K562 (cell line): ENCODE results near the gene LCN12. TPM values are rescaled to one million over a fixed set of nuclear protein-coding genes. Genes with fewer than 3 reads are reported as not detected.

Experiments
- CREB1 ChIP-seq, 2 experiments: sonication (generic) in 1 of 2; formaldehyde crosslinking in 1 of 2; IDR thresholded peaks; 2 replicates each; pipeline versions ENCODE4 v1.6.1 to v1.8.0; 2012 to 2022; ENCODE audit warnings: inconsistent platforms in 1 of 2, mild to moderate bottlenecking in 1 of 2, missing genetic modification reagents in 1 of 2, moderate library complexity in 1 of 2
- CSDE1 ChIP-seq, 2 experiments: fragments of 450-650 bp; IDR thresholded peaks; 2 replicates each; pipeline ENCODE4 v1.6.1; 2016; ENCODE audit warnings: mild to moderate bottlenecking in 1 of 2
- EWSR1 ChIP-seq: fragments of 450-650 bp; IDR thresholded peaks from 2 replicates; pipeline ENCODE4 v1.6.1; 2018; ENCODE audit warnings: borderline replicate concordance, mild to moderate bottlenecking, low read depth, moderate library complexity; ENCODE audit not compliant: partially characterized antibody
- MBD2 ChIP-seq: sonication (generic); IDR thresholded peaks from 2 replicates; pipeline ENCODE4 v1.6.1; 2016; ENCODE audit warnings: low read depth, borderline replicate concordance
- MXI1 ChIP-seq: IDR thresholded peaks from 2 replicates; pipeline ENCODE4 v1.6.1; 2011; ENCODE audit warnings: low read depth, mild to moderate bottlenecking, improper control_type of control experiment, low read length
- SIN3A ChIP-seq, 2 experiments: fragments of 150-350 bp in 1 of 2; IDR thresholded peaks; 2 replicates each; pipeline ENCODE4 v1.6.1; 2011 to 2016; ENCODE audit warnings: borderline replicate concordance in 2 of 2, low read depth in 2 of 2, low read length in 2 of 2, mild to moderate bottlenecking in 2 of 2, moderate library complexity in 2 of 2; ENCODE audit not compliant: control insufficient read depth in 1 of 2
- U2AF1 ChIP-seq: fragments of 200-400 bp; formaldehyde crosslinking; optimal IDR thresholded peaks from 2 replicates; pipeline ENCODE3; 2017; ENCODE audit warnings: mild to moderate bottlenecking, low read depth, low read length, moderate library complexity
- ZBTB8A ChIP-seq: fragments of 450-650 bp; IDR thresholded peaks from 2 replicates; pipeline ENCODE4 v1.6.1; 2018; ENCODE audit warnings: mild to moderate bottlenecking, moderate library complexity; ENCODE audit not compliant: partially characterized antibody
- ZNF518B ChIP-seq: fragments of 250-450 bp; sonication (Bioruptor Pico); IDR thresholded peaks from 2 replicates; pipeline ENCODE4 v1.5.0; 2021; ENCODE audit warnings: mild to moderate bottlenecking, moderate library complexity
- polyA plus RNA-seq, 8 experiments: library from polyadenylated mRNA; depleted of rRNA in 4 of 8; stranded (reverse) in 5 of 8; unstranded in 3 of 8; fragments of >200 nt; fragmentation: Nextera tagmentation in 2 of 8; fragmentation: Illumina TruSeq in 1 of 8; extraction: Ambion mirVana in 2 of 8; extraction: Trizol in 1 of 8; gene quantifications; 2 replicates each; pipeline versions ENCODE4 v1.2.1 to v1.2.3, GENCODE V29; 2011 to 2014; ENCODE audit warnings: inconsistent platforms in 1 of 8, missing spikeins in 1 of 8
- total RNA-seq, 7 experiments: library from RNA; depleted of rRNA in 6 of 7; stranded (reverse); fragments of >200 nt in 6 of 7; fragmentation: Illumina TruSeq in 2 of 7; extraction: Trizol in 2 of 7; gene quantifications; 2 replicates each; pipeline versions ENCODE4 v1.2.1 to v1.2.3, GENCODE V29; 2011 to 2021; ENCODE audit warnings: low replicate concordance in 1 of 7
- TF ChIP-seq, protein P1 (sequence below): sonication (generic); formaldehyde crosslinking; IDR thresholded peaks from 2 replicates; pipeline ENCODE4 v1.8.1; 2022; ENCODE audit warnings: missing genetic modification reagents
- TF ChIP-seq, protein P2 (sequence below): fragments of 450-650 bp; IDR thresholded peaks from 2 replicates; pipeline ENCODE4 v1.6.1; 2016; ENCODE audit warnings: borderline replicate concordance
- TF ChIP-seq, protein P3 (sequence below): fragments of 250-450 bp; sonication (Bioruptor Pico); IDR thresholded peaks from 2 replicates; pipeline ENCODE4 v1.5.0; 2021
- TF ChIP-seq, protein P4 (sequence below): fragments of 450-650 bp; IDR thresholded peaks from 2 replicates; pipeline ENCODE4 v1.6.1; 2016; ENCODE audit warnings: mild to moderate bottlenecking

Gene LCN12
- total and polyA plus RNA-seq, 9 of the 15 experiments (the other 6 are each of a cell fraction or from before 2014, with no cell fraction given): 0.05 TPM; not detected in 8

DNA sequence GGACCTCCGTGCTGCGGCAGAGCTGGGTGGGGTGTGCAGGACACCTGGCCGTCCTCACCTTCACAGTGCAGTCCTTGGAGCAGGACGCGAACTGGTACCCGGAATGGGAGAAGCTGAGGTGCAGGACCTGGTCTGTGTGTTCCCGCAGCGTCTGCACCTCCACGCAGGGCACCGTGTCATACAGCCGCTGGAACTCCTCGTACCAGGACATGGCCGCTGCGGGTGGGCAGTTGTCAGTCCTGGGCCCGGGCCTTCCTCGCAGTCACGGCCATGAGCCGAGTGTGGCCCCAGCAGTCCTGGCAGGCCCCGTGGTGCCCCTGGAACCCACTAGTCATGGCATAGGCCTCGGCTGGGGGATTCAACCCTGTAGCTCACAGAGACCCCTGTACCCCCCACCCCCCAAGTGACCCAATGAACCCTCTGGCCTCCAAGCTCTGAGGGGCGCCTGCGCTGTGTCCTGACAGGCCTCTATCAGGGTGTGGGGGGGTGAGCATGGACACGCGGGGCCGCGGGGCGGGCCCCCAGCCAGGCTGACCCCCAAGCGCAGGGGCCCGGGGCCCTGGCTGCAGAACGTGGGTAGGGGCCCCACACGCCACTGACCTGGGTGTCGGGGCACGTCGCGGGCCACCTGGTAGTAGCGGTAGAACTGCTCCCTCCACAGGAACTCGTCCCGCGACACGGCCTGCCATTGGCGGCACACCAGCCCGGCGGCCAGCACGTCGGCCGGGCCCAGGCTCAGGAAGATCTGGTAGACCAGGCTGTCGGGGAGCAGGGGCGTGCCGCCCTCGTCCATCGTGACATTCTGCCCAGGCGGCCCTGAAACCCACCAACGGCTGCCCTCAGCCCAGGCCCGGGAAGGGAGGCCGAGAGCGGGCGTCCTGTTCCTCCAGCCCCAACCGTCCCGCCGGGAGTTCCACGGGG, 8.5 kb upstream of the LCN12 start (continued):
- TF ChIP-seq ZNF518B (CRISPR knock-in tag) (no peak), EWSR1 (no peak), CSDE1 (IDR thresholded peaks at IDR 0.05) (no peak), U2AF1 (no peak), MXI1 (no peak), ZBTB8A (no peak), MBD2 (no peak), CREB1 (IDR thresholded peaks at IDR 0.05) (no peak), CREB1 (CRISPR knock-in tag; IDR thresholded peaks at IDR 0.05) (no peak), SIN3A (IDR thresholded peaks at IDR 0.05; ENCODE audit: borderline replicate concordance in 2 of 2, control insufficient read depth in 1 of 2, low read depth in 2 of 2, low read length in 2 of 2) (peak in 1 of 2 experiments; percentile 36; a peak in 2 of 4 replicates)
- TF ChIP-seq, protein P1, sequence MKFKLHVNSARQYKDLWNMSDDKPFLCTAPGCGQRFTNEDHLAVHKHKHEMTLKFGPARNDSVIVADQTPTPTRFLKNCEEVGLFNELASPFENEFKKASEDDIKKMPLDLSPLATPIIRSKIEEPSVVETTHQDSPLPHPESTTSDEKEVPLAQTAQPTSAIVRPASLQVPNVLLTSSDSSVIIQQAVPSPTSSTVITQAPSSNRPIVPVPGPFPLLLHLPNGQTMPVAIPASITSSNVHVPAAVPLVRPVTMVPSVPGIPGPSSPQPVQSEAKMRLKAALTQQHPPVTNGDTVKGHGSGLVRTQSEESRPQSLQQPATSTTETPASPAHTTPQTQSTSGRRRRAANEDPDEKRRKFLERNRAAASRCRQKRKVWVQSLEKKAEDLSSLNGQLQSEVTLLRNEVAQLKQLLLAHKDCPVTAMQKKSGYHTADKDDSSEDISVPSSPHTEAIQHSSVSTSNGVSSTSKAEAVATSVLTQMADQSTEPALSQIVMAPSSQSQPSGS (CRISPR knock-in tag): 0 out of 2 replicates have a peak, but pooled peaks have one; percentile 27
- TF ChIP-seq, protein P2, sequence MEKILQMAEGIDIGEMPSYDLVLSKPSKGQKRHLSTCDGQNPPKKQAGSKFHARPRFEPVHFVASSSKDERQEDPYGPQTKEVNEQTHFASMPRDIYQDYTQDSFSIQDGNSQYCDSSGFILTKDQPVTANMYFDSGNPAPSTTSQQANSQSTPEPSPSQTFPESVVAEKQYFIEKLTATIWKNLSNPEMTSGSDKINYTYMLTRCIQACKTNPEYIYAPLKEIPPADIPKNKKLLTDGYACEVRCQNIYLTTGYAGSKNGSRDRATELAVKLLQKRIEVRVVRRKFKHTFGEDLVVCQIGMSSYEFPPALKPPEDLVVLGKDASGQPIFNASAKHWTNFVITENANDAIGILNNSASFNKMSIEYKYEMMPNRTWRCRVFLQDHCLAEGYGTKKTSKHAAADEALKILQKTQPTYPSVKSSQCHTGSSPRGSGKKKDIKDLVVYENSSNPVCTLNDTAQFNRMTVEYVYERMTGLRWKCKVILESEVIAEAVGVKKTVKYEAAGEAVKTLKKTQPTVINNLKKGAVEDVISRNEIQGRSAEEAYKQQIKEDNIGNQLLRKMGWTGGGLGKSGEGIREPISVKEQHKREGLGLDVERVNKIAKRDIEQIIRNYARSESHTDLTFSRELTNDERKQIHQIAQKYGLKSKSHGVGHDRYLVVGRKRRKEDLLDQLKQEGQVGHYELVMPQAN: peak; percentile 59; the same call in 1 of the 2 replicates
- TF ChIP-seq, protein P3, sequence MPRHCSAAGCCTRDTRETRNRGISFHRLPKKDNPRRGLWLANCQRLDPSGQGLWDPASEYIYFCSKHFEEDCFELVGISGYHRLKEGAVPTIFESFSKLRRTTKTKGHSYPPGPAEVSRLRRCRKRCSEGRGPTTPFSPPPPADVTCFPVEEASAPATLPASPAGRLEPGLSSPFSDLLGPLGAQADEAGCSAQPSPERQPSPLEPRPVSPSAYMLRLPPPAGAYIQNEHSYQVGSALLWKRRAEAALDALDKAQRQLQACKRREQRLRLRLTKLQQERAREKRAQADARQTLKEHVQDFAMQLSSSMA: no peak
- TF ChIP-seq, protein P4, sequence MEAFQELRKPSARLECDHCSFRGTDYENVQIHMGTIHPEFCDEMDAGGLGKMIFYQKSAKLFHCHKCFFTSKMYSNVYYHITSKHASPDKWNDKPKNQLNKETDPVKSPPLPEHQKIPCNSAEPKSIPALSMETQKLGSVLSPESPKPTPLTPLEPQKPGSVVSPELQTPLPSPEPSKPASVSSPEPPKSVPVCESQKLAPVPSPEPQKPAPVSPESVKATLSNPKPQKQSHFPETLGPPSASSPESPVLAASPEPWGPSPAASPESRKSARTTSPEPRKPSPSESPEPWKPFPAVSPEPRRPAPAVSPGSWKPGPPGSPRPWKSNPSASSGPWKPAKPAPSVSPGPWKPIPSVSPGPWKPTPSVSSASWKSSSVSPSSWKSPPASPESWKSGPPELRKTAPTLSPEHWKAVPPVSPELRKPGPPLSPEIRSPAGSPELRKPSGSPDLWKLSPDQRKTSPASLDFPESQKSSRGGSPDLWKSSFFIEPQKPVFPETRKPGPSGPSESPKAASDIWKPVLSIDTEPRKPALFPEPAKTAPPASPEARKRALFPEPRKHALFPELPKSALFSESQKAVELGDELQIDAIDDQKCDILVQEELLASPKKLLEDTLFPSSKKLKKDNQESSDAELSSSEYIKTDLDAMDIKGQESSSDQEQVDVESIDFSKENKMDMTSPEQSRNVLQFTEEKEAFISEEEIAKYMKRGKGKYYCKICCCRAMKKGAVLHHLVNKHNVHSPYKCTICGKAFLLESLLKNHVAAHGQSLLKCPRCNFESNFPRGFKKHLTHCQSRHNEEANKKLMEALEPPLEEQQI: no peak
